ENCODE results near the gene TP53. TPM values are rescaled to one million over a fixed set of nuclear protein-coding genes. Genes with fewer than 3 reads are reported as not detected.

TP53 gene
- total RNA-seq, 1 experiment from 2014 or later = 129 TPM

GRCh38 chr17:7640783-7641182, 46.5 kb downstream of the TP53 start:
- DNase-seq (ENCODE audit: low read depth, low spot score) = no peak

GRCh38 chr17:7636163-7636562, 51.1 kb downstream of the TP53 start:
- in situ Hi-C loops (cut with HindIII; ENCODE audit: low pct_unique_long_range_greater_than_20kb, low sequenced_read_pairs) = no loop called here
- ChIA-PET CTCF (no interaction called here), POLR2A (no interaction called here)
- intact Hi-C loops (cut with micrococcal nuclease; ENCODE audit: unreplicated experiment) = no loop called here
- H3K27me3 ChIP-seq (ENCODE audit: control insufficient read depth, insufficient read depth, low read length) = no peaks in the 10 kb centered on the region
- no peaks in the 10 kb centered on the region for H3K9me3 ChIP-seq (ENCODE audit: control insufficient read depth, insufficient read depth, low read depth, low read length)
- TF ChIP-seq CTCF (IDR thresholded peaks at IDR 0.05) (no peak), REST (IDR thresholded peaks at IDR 0.05; ENCODE audit: insufficient read depth in 1 of 2, low read depth in 2 of 2, low read length in 1 of 2) (no peak), POLR2AphosphoS5 (IDR thresholded peaks at IDR 0.05; ENCODE audit: low read depth, low read length) (no peak), SIN3A (IDR thresholded peaks at IDR 0.05; ENCODE audit: borderline replicate concordance, insufficient read depth, low read depth, low read length) (no peak), TCF7L2 (IDR thresholded peaks at IDR 0.05; ENCODE audit: low read depth, low read length) (no peak)
- no peaks in the 10 kb centered on the region for H3K36me3 ChIP-seq (ENCODE audit: control insufficient read depth, insufficient read depth, low read length)
- H3K27ac ChIP-seq (ENCODE audit: low read length) = no peak overlapping the region
- DNase-seq (ENCODE audit: low read depth, low spot score) = no peak
- no peak overlapping the region for H3K4me3 ChIP-seq (ENCODE audit: low read depth in 2 of 2, low read length in 2 of 2)
- no peak for ATAC-seq
- H3K4me1 ChIP-seq (ENCODE audit: control insufficient read depth, insufficient read depth, low read length) = no peaks in the 10 kb centered on the region
- no TSS peak for BruUV-seq (replicated peaks)

More at GRCh38 chr17:7640783-7641182, 46.5 kb downstream of the TP53 start:
- ChIA-PET POLR2A (no interaction called here), CTCF (interaction anchor here (0.6 kb wide), 1 partner anchor 43 kb away, joined by 3 read pairs; no protein-coding TSS in a partner anchor)
- no TSS peak for BruUV-seq (replicated peaks)
- TF ChIP-seq POLR2AphosphoS5 (IDR thresholded peaks at IDR 0.05; ENCODE audit: low read depth, low read length) (no peak), REST (IDR thresholded peaks at IDR 0.05; ENCODE audit: insufficient read depth in 1 of 2, low read depth in 2 of 2, low read length in 1 of 2) (no peak), CTCF (IDR thresholded peaks at IDR 0.05) (no peak), TCF7L2 (IDR thresholded peaks at IDR 0.05; ENCODE audit: low read depth, low read length) (no peak), SIN3A (IDR thresholded peaks at IDR 0.05; ENCODE audit: borderline replicate concordance, insufficient read depth, low read depth, low read length) (no peak)
- no peak for ATAC-seq
- H3K27ac ChIP-seq (ENCODE audit: low read length) = no peak overlapping the region
- H3K9me3 ChIP-seq (ENCODE audit: control insufficient read depth, insufficient read depth, low read depth, low read length) = no peaks in the 10 kb centered on the region
- H3K4me1 ChIP-seq (ENCODE audit: control insufficient read depth, insufficient read depth, low read length) = no peaks in the 10 kb centered on the region
- in situ Hi-C loops (cut with HindIII; ENCODE audit: low pct_unique_long_range_greater_than_20kb, low sequenced_read_pairs) = no loop called here
- intact Hi-C loops (cut with micrococcal nuclease; ENCODE audit: unreplicated experiment) = no loop called here
- H3K27me3 ChIP-seq (ENCODE audit: control insufficient read depth, insufficient read depth, low read length) = no peaks in the 10 kb centered on the region
- no peak overlapping the region for H3K4me3 ChIP-seq (ENCODE audit: low read depth in 2 of 2, low read length in 2 of 2)
- H3K36me3 ChIP-seq (ENCODE audit: control insufficient read depth, insufficient read depth, low read length) = no peaks in the 10 kb centered on the region
